Measurements from ENCODE around the gene EEA1. TPM values are rescaled to one million over a fixed set of nuclear protein-coding genes. Genes with fewer than 3 reads are reported as not detected.

Gene EEA1
- total RNA-seq, 1 donor from 2014 or later: 34.4 TPM

GRCh38 chr12:92914170-92914569 lies 14.9 kb downstream of the EEA1 start:
- H3K36me3 ChIP-seq: no peaks in the 10 kb centered on the region
- TF ChIP-seq CTCF (IDR thresholded peaks at IDR 0.05): no peak
- H3K27ac ChIP-seq: no peak overlapping the region
- H3K9me3 ChIP-seq: no peaks in the 10 kb centered on the region
- ATAC-seq (no peak), DNase-seq (no peak)
- H3K4me3 ChIP-seq: no peak overlapping the region
- intact Hi-C loops (cut with DNase I): no loop called here
- no peaks in the 10 kb centered on the region for H3K4me1 ChIP-seq
- H3K27me3 ChIP-seq: no peaks in the 10 kb centered on the region

- no peaks in the 10 kb centered on the region for H3K27me3 ChIP-seq
- no peak overlapping the region for H3K4me3 ChIP-seq
- H3K4me1 ChIP-seq: no peaks in the 10 kb centered on the region
- intact Hi-C loops (cut with DNase I): no loop called here
- H3K27ac ChIP-seq: no peak overlapping the region
- H3K36me3 ChIP-seq: no peaks in the 10 kb centered on the region
- no peak for ATAC-seq
- peaks cover 5% of the 10 kb centered on the region for H3K9me3 ChIP-seq
- no peak for TF ChIP-seq CTCF (IDR thresholded peaks at IDR 0.05)
- no peak for DNase-seq
Observed at GRCh38 chr12:92912672-92913071, 16.4 kb downstream of the EEA1 start.

GRCh38 chr12:92912052-92912451 lies 17.0 kb downstream of the EEA1 start:
- Histone ChIP-seq H3K36me3 (no peaks in the 10 kb centered on the region), H3K4me3 (no peak overlapping the region), H3K27ac (no peak overlapping the region), H3K27me3 (no peaks in the 10 kb centered on the region), H3K9me3 (peaks cover 5% of the 10 kb centered on the region), H3K4me1 (no peaks in the 10 kb centered on the region)
- intact Hi-C loops (cut with DNase I): no loop called here
- DNase-seq (no peak), ATAC-seq (peak; percentile 39)
- TF ChIP-seq CTCF (IDR thresholded peaks at IDR 0.05): no peak

DNA sequence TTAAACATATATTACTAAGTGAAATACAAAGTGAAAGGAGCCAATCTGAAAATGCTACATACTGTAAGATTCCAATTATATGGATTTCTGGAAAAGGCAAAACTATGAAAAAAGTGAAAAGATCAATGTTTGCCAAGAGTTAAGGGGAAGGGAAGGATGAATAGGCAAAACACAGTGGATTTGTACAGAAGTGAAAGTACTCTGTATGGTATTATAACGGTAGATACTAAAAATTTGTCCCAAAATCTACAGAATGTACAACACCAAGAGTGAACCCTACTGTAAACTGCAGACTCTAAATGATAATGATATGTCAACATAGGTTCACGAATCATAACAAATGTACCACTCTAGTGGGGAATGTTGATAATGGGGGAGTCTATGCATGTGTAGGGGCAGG lies 17.8 kb downstream of the EEA1 start:
- no peak overlapping the region for H3K4me3 ChIP-seq
- TF ChIP-seq CTCF (IDR thresholded peaks at IDR 0.05): no peak

DNA sequence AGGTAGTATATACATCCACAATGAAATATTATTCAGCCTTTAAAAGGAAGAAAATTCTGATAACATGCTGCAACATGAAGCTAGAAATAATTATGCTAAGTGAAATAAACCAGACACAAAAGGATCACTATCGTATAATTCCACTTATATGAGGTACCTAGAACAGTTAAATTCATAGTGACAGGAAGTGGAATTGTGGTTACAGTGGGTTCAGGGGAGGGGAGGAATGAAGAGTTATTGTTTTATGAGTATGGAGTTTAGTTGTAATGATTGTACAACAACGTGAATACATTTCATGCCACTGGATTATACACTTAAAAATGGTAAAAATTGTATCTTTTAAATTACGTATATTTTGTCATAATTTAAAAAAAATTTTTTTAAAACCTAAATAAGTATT lies 21.0 kb downstream of the EEA1 start:
- no peak for ATAC-seq
- H3K36me3 ChIP-seq: no peaks in the 10 kb centered on the region
- H3K9me3 ChIP-seq: peaks cover 5% of the 10 kb centered on the region
- H3K4me1 ChIP-seq: no peaks in the 10 kb centered on the region
- H3K4me3 ChIP-seq: no peak overlapping the region
- no peaks in the 10 kb centered on the region for H3K27me3 ChIP-seq
- DNase-seq: no peak
- TF ChIP-seq CTCF (IDR thresholded peaks at IDR 0.05): no peak
- intact Hi-C loops (cut with DNase I): no loop called here
- H3K27ac ChIP-seq: no peak overlapping the region

More for the DNA sequence above, 17.8 kb downstream of the EEA1 start:
- Histone ChIP-seq H3K27ac (no peak overlapping the region), H3K4me1 (no peaks in the 10 kb centered on the region), H3K27me3 (no peaks in the 10 kb centered on the region), H3K36me3 (no peaks in the 10 kb centered on the region), H3K9me3 (peaks cover 5% of the 10 kb centered on the region)
- ATAC-seq: no peak
- no peak for DNase-seq
- intact Hi-C loops (cut with DNase I): no loop called here

All from upper lobe of right lung (tissue), 1 donor.